GM13977 (cell line): ENCODE data around the gene GPANK1.

Experiments
- DNase-seq: peaks from one replicate; pipeline ENCODE4 v3.0.0; 2012; ENCODE audit warnings: low spot score
- CTCF ChIP-seq: IDR thresholded peaks from 2 replicates; pipeline ENCODE4 v1.5.1; 2012; ENCODE audit warnings: mild to moderate bottlenecking, control low read depth; ENCODE audit not compliant: insufficient read depth; ENCODE audit errors: extremely low read depth, missing control alignments
- in situ Hi-C: fragments of 300-500 bp; cut with MboI; formaldehyde crosslinking; loops from one replicate; pipeline ENCODE4 v1.12.0; 2022; ENCODE audit warnings: low sequenced_read_pairs, low pct_unique_long_range_greater_than_20kb, mixed read lengths, inconsistent platforms; ENCODE audit not compliant: unreplicated experiment

The GPANK1 gene

DNA sequence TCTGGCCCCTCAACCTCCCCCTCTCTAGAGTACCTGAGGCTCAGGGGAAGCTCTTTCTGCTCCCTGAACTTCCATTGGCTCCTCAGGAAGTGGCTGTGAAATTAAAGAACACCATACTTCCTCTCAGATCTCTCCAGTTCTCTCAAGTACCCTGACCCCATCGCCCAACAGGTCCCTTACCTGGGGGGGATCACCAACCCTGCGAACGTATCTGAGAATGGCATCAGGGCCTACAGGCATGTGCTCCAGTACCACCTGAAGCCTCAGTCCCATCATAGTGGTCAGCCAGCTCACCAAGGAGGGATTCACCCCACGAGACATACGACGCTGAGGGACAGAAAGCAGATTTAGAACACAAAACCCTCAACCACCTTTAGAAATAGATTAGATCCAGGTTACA, 24.2 kb downstream of the GPANK1 start:
- no peak for DNase-seq
- no peak for TF ChIP-seq CTCF
- in situ Hi-C loops, result no loop called here

- DNase-seq, result no peak
- no peak for TF ChIP-seq CTCF
- in situ Hi-C loops, result no loop called here
Observed at GRCh38 chr6:31639449-31639861, 25.3 kb downstream of the GPANK1 start.

- no peak for DNase-seq
- no peak for TF ChIP-seq CTCF
- in situ Hi-C loops, result no loop called here
Observed at GRCh38 chr6:31639043-31639442, 25.8 kb downstream of the GPANK1 start.

DNA sequence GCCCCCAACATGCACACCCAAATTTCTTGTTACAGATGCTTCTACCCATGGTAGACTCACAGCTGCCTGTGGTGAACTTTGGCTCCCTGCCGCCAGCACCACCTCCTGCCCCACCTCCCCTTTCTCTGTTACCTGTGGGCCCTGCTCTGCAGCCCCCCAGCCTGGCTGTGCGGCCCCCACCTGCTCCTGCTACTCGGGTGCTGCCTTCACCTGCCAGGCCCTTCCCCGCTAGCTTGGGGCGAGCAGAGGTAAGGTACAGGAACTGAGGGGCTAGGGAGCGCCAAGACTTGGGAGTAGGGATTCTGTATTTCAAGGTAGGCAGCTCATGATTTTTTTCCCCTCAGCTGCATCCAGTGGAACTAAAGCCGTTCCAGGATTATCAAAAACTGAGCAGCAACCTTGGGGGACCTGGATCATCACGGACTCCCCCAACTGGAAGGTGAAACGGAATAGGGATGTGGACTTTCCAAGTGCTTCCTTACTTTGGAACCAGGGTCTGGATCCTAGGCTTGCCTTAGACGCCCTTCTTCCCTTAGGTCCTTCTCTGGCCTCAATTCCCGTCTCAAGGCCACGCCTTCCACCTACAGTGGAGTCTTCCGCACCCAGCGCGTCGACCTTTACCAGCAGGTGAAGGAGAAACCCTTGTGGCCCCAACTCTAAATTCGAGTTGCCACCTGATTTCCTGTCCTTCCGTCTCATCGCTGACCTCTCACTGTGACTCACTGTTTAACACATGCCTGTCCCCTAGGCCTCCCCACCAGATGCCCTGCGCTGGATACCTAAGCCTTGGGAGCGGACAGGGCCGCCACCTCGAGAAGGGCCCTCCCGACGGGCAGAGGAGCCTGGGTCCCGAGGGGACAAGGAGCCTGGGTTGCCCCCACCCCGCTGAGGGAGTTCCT, 27.9 kb downstream of the GPANK1 start:
- no peak for DNase-seq
- in situ Hi-C loops, result no loop called here
- no peak for TF ChIP-seq CTCF

DNA sequence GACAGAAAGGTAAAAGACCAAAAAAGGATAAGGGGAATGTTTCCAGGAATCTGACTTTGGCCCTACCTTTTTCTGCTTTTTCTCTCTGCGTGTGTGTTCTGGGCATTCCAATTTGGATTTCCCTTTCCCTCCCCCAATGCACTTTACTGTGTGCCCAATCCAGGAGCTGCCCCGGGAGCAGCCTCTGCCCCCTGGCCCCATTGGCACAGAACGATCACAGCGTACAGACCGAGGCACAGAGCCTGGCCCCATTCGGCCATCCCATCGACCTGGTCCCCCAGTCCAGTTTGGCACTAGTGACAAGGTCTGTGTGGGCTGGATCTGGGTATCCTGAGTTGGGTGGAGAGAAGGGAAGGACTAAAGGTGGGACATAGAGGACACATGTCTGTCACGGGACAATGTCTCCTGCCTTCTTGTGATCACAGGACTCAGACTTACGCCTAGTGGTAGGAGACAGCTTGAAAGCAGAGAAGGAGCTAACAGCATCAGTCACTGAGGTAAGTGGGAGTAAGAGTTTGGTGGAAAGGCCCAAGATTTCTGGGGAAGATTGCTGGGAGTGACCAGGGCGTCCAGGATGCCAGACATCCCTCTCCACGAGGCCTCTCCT, 29.7 kb downstream of the GPANK1 start:
- in situ Hi-C loops, result no loop called here
- DNase-seq, result no peak
- TF ChIP-seq CTCF, result no peak

DNA sequence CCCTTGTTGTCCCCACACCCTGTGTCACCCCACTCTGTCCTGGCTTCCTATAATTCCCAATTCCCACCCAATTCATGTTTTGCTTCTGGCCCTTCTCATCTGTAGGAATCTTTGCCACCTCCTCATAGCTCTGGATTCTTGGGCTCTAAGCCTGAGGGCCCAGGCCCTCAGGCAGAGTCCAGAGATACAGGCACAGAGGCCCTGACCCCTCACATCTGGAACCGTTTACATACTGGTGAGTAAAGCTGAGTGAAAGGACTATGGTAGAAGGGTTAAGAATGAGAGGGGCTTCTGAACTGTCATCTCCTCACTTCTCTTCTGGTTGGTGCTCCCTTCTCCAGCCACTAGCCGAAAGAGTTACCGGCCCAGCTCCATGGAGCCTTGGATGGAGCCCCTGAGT, 30.7 kb downstream of the GPANK1 start:
- TF ChIP-seq CTCF, result no peak
- in situ Hi-C loops, result no loop called here
- no peak for DNase-seq
